Stimulated activated CD8-positive, alpha-beta memory T cell treated with anti-CD3 and anti-CD28 coated beads, Interleukin-2, amount 100 ng/mL, for 1 hour (primary cell): ENCODE data around the gene AMN.

Experiments
- DNase-seq, 2 donors: peaks; one replicate each; pipeline ENCODE4 v3.0.0-alpha.2; 2020; ENCODE audit warnings: low read depth in 2 of 2

Gene AMN

GRCh38 chr14:102898776-102899515, 23.5 kb upstream of the AMN start:
- DNase-seq, result no peak

- DNase-seq, result no peak
Observed at GRCh38 chr14:102899516-102899900, 23.0 kb upstream of the AMN start.

- no peak for DNase-seq
Observed at GRCh38 chr14:102900631-102901571, 21.6 kb upstream of the AMN start.

- no peak for DNase-seq
Observed at GRCh38 chr14:102901633-102902032, 20.8 kb upstream of the AMN start.

- DNase-seq, result no peak
Observed at GRCh38 chr14:102902086-102902485, 20.4 kb upstream of the AMN start.

- no peak for DNase-seq
Observed at GRCh38 chr14:102902523-102903247, 19.8 kb upstream of the AMN start.

GRCh38 chr14:102903248-102903888, 19.1 kb upstream of the AMN start:
- DNase-seq, result no peak

- DNase-seq, result no peak
Observed at GRCh38 chr14:102903889-102904512, 18.5 kb upstream of the AMN start.

GRCh38 chr14:102905116-102906108, 17.1 kb upstream of the AMN start:
- DNase-seq, result no peak

GRCh38 chr14:102906616-102907302, 15.7 kb upstream of the AMN start:
- no peak for DNase-seq

- DNase-seq, result no peak
Observed at GRCh38 chr14:102907303-102907844, 15.1 kb upstream of the AMN start.

GRCh38 chr14:102907980-102908730, 14.3 kb upstream of the AMN start:
- DNase-seq, result no peak

GRCh38 chr14:102908766-102909455, 13.6 kb upstream of the AMN start:
- DNase-seq, result no peak

- no peak for DNase-seq
Observed at GRCh38 chr14:102909462-102909861, 13.0 kb upstream of the AMN start.

GRCh38 chr14:102909911-102910310, 12.6 kb upstream of the AMN start:
- no peak for DNase-seq

GRCh38 chr14:102910442-102910841, 12.0 kb upstream of the AMN start:
- no peak for DNase-seq

GRCh38 chr14:102911541-102911951, 10.9 kb upstream of the AMN start:
- DNase-seq, result no peak
